ENCODE results near the gene C10orf71.

DNA sequence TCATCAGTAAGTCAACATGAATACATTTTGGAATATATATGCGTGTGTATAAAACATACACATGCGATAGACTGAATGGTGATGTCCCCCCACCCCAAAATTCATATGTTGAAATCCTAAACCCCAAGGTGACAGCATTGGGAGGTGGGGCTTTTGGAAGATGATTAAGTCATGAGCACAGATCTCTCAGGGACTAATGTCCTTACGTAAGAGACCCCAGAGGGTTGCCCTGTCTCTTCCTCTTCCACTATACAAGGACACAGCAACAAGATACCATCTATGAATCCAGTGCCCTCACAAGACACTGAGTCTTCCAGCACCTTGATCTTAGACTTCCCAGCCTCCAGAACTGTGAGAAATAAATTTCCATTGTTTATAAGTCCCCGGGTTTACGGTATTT, 74.4 kb downstream of the C10orf71 start:
- no peak for TF ChIP-seq POLR2A (IDR thresholded peaks at IDR 0.05)
- TF ChIP-seq, protein P1, sequence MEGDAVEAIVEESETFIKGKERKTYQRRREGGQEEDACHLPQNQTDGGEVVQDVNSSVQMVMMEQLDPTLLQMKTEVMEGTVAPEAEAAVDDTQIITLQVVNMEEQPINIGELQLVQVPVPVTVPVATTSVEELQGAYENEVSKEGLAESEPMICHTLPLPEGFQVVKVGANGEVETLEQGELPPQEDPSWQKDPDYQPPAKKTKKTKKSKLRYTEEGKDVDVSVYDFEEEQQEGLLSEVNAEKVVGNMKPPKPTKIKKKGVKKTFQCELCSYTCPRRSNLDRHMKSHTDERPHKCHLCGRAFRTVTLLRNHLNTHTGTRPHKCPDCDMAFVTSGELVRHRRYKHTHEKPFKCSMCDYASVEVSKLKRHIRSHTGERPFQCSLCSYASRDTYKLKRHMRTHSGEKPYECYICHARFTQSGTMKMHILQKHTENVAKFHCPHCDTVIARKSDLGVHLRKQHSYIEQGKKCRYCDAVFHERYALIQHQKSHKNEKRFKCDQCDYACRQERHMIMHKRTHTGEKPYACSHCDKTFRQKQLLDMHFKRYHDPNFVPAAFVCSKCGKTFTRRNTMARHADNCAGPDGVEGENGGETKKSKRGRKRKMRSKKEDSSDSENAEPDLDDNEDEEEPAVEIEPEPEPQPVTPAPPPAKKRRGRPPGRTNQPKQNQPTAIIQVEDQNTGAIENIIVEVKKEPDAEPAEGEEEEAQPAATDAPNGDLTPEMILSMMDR (IDR thresholded peaks at IDR 0.05), result no peak

Measured in body of pancreas (tissue), 4 donors.